Stimulated activated CD8-positive, alpha-beta memory T cell treated with anti-CD3 and anti-CD28 coated beads, Interleukin-4, amount 100 ng/mL, for 4 hours (primary cell): ENCODE data around the gene BDH2.

ENCODE experiments used
- DNase-seq, 2 donors: peaks; one replicate each; pipeline ENCODE4 v3.0.0-alpha.2; 2020; ENCODE audit warnings: low read depth in 2 of 2, low spot score in 1 of 2

BDH2 gene

GRCh38 chr4:103029300-103029699, 70.3 kb downstream of the BDH2 start:
- no peak for DNase-seq
